Osteoblast (primary cell): ENCODE measurements around the gene CC2D2B. TPM values are rescaled to one million over a fixed set of nuclear protein-coding genes. Genes with fewer than 3 reads are reported as not detected.
A peak's percentile ranks its signal among the peaks of the same experiment; 100 is the strongest.
"Not testable (repeated sequence)": the region's sequence is repeated elsewhere in the genome, so short reads cannot be mapped to it uniquely, and the experiment has no call there.

Source experiments
- DNase-seq: peaks from one replicate; pipeline ENCODE4 v3.0.0; 2011; ENCODE audit warnings: low spot score, mixed read lengths; ENCODE audit not compliant: insufficient read length; ENCODE audit errors: missing footprints
- H2AFZ ChIP-seq: 2 replicates; pipeline ENCODE4 v1.6.0; 2011; ENCODE audit warnings: mild to moderate bottlenecking, low read length
- H3K27ac ChIP-seq: 2 replicates; pipeline ENCODE4 v1.5.1; 2011; ENCODE audit warnings: mild to moderate bottlenecking, low read depth, low read length, moderate library complexity
- H3K27me3 ChIP-seq: 2 replicates; pipeline ENCODE4 v1.6.0; 2012; ENCODE audit warnings: mild to moderate bottlenecking, control low read depth, inconsistent platforms, low read length, moderate library complexity; ENCODE audit not compliant: insufficient read depth
- H3K36me3 ChIP-seq: 2 replicates; pipeline ENCODE4 v1.5.1; 2011; ENCODE audit warnings: mild to moderate bottlenecking, low read length, control low read depth, moderate library complexity; ENCODE audit not compliant: insufficient read depth
- H3K4me1 ChIP-seq: 2 replicates; pipeline ENCODE4 v1.5.1; 2011; ENCODE audit warnings: mild to moderate bottlenecking, low read length, control low read depth, moderate library complexity; ENCODE audit not compliant: insufficient read depth
- H3K4me2 ChIP-seq: 2 replicates; pipeline ENCODE4 v1.6.0; 2011; ENCODE audit warnings: mild to moderate bottlenecking, low read length; ENCODE audit not compliant: insufficient read depth
- H3K4me3 ChIP-seq: fragments of 200-600 bp; sonication (generic); 3 replicates; pipeline ENCODE4 v1.5.1; 2012; ENCODE audit warnings: mild to moderate bottlenecking, low read length, inconsistent platforms; ENCODE audit not compliant: insufficient read depth
- H3K79me2 ChIP-seq: 2 replicates; pipeline ENCODE4 v1.6.0; 2012; ENCODE audit warnings: mild to moderate bottlenecking, low read length, control low read depth, inconsistent platforms; ENCODE audit not compliant: insufficient read depth
- H3K9me3 ChIP-seq: 2 replicates; pipeline ENCODE4 v1.5.1; 2011; ENCODE audit warnings: low read depth, low read length, control low read depth
- H4K20me1 ChIP-seq: 2 replicates; pipeline ENCODE4 v1.6.0; 2012; ENCODE audit warnings: mild to moderate bottlenecking, low read length, control low read depth; ENCODE audit not compliant: insufficient read depth
- total RNA-seq: library from RNA; depleted of rRNA; stranded (reverse); fragments of >200 nt; gene quantifications from 2 replicates; pipeline ENCODE4 v1.2.3, GENCODE V29; 2012
- TF ChIP-seq, protein P1 (sequence below): IDR thresholded peaks from 2 replicates; pipeline ENCODE4 v1.5.1; 2011; ENCODE audit warnings: mild to moderate bottlenecking, low read depth, low read length, moderate library complexity; ENCODE audit errors: extremely low read depth

Gene CC2D2B
- total RNA-seq, 1 donor, result 0.36 TPM

DNA sequence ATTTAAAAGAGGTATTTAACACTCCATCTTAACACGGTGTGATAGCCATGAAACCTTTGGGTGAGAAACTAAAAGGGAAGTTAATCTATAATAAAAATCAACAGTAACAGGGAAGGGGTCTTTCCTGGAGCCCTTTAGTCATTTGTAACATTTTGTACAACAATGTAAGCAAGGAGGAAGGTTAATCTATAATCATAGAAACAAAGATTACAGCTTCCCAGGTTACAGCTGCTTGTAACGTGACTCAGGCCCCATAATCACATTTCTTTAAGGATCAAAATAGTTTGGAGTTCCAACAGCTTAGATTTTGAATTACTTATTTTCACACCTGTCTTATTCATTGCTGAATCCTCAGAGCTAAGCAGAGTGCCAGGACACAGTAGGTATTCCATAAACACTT is 17.9 kb upstream of the CC2D2B start:
- DNase-seq, result no peak
- Histone ChIP-seq H2AFZ (no peak overlapping the region), H3K9me3 (no peaks in the 10 kb centered on the region), H4K20me1 (no peaks in the 10 kb centered on the region), H3K27ac (no peak overlapping the region), H3K4me2 (no peak overlapping the region), H3K36me3 (no peaks in the 10 kb centered on the region), H3K4me3 (no peak overlapping the region), H3K4me1 (no peaks in the 10 kb centered on the region), H3K27me3 (no peaks in the 10 kb centered on the region), H3K79me2 (no peaks in the 10 kb centered on the region)
- TF ChIP-seq, protein P1, sequence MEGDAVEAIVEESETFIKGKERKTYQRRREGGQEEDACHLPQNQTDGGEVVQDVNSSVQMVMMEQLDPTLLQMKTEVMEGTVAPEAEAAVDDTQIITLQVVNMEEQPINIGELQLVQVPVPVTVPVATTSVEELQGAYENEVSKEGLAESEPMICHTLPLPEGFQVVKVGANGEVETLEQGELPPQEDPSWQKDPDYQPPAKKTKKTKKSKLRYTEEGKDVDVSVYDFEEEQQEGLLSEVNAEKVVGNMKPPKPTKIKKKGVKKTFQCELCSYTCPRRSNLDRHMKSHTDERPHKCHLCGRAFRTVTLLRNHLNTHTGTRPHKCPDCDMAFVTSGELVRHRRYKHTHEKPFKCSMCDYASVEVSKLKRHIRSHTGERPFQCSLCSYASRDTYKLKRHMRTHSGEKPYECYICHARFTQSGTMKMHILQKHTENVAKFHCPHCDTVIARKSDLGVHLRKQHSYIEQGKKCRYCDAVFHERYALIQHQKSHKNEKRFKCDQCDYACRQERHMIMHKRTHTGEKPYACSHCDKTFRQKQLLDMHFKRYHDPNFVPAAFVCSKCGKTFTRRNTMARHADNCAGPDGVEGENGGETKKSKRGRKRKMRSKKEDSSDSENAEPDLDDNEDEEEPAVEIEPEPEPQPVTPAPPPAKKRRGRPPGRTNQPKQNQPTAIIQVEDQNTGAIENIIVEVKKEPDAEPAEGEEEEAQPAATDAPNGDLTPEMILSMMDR, result no peak

DNA sequence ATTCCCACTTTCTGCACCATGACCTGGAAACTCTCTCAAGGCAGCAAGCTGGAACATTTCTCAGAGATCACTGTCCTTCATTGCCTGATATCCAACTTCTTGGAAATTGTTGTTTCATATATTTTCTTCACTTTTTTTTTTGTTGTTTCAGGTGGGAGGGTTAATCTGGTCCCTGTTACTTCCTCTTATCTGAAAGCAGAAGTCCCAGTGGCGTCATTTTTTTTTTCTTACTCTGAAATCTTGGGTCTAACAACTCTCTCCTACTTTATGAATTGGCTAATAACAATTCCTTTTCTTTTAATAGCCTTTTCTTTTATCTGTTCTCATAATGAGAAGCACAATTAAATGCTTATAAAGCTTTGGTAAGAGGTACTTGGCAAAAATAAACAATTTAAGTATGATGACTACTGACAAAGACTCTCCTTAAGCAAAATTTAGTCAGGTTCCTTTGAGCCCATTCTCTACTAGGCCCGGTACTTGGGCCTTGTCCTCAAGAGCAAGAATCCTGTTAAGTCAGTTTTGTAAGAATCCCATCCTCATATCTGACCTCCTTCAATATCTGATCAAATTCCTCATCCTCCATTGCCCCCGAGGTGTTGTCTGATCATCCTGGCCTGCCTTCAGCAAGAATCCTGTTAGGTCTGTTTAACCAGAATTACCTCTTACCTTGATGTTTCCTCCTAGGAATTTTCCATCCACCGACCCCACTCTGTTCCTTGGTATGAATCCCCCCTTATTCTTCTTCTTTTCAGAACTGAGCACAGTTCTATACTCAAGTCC is 11.5 kb upstream of the CC2D2B start:
- TF ChIP-seq, protein P1, result no peak
- Histone ChIP-seq H3K9me3 (no peaks in the 10 kb centered on the region), H3K27me3 (no peaks in the 10 kb centered on the region), H3K4me3 (no peak overlapping the region), H3K4me2 (no peak overlapping the region), H3K27ac (no peak overlapping the region), H3K79me2 (no peaks in the 10 kb centered on the region), H3K4me1 (no peaks in the 10 kb centered on the region), H3K36me3 (peaks cover 5% of the 10 kb centered on the region), H2AFZ (no peak overlapping the region), H4K20me1 (no peaks in the 10 kb centered on the region)
- DNase-seq, result no peak

DNA sequence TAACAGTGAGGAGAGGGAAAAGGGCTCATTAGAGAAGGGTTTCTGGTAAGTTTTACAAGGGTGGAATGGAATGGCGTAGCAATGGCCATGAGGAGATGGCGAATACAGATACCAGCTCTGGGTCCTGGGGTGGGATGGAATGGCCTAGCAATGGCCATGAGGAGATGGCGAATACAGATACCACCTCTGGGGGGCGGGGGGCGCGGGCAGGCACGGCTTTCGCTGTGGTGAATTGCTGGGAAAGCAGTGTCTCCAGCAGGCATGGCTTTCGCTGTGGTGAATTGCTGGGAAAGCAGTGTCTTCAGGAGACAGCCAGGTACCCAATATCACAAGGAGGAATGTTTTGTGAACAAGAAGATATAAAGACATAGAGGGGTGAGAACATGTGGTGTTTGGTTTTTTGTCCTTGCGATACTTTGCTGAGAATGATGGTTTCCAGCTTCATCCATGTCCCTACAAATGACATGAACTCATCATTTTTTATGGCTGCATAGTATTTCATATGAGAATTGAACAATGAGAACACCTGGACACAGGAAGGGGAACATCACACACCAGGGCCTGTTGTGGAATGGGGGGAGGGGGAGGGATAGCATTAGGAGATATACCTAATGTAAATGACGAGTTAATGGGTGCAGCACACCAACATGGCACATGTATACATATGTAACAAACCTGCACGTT is 1.7 kb upstream of the CC2D2B start:
- not testable (repeated sequence) for H3K9me3 ChIP-seq, H3K4me1 ChIP-seq, DNase-seq, H3K79me2 ChIP-seq, H3K27me3 ChIP-seq, H2AFZ ChIP-seq, H3K27ac ChIP-seq, H3K4me2 ChIP-seq, H4K20me1 ChIP-seq, H3K36me3 ChIP-seq, H3K4me3 ChIP-seq

DNA sequence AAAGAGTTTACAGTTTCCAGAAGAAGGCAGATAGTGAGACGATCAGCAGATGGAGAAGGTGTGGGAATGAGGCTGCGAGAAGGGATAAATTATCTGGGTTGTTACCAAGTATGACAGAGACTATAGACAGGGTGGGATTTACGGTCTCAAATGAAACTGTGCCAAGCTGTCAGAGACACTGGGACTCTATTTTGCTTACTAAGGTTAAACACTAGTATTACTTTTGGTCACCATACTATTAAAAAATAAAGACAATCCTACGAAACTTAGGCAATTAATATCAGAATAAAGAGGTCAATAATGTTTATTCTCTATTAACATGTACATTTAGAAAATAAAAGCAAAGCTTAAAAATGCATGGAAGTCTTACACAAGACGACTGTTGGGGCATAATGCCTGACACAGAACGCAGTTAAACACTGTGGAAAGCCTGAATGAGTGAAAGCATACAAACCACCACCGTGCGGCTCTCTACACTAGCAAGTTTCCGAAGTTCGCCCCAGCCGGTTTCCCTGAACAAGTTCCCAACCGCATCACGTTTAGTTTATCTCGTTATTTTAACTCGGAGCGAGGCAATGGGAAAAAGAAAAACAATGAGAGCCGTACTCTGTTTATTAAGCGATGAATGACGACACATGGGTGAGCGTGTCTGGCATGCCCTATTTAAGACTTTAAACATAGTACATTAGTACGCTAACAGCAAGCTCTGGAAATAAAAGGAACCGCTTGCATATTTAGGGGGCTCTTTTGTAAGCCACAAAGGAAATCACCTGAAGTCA is 909 bp upstream of the CC2D2B start:
- no peaks in the 10 kb centered on the region for H3K36me3 ChIP-seq
- TF ChIP-seq, protein P1, result peak; percentile 32
- H3K4me3 ChIP-seq, result peak overlapping the region; percentile 83
- H3K9me3 ChIP-seq, result no peaks in the 10 kb centered on the region
- peaks cover 4% of the 10 kb centered on the region for H3K79me2 ChIP-seq
- H4K20me1 ChIP-seq, result no peaks in the 10 kb centered on the region
- DNase-seq, result peak; percentile 75
- peak overlapping the region; percentile 34 for H3K27ac ChIP-seq
- peaks cover 4% of the 10 kb centered on the region for H3K4me1 ChIP-seq
- peak overlapping the region; percentile 84 for H3K4me2 ChIP-seq
- no peaks in the 10 kb centered on the region for H3K27me3 ChIP-seq
- H2AFZ ChIP-seq, result peak overlapping the region; percentile 95
